HG03442 (cell line): ENCODE results near the gene FBXL7.

Experiments used
- ATAC-seq: cut with Tn5 transposase; IDR thresholded peaks from one replicate; pipeline ENCODE4 v1.9.1; 2021; ENCODE audit warnings: mild to moderate bottlenecking, moderate library complexity; ENCODE audit not compliant: unreplicated experiment

FBXL7 gene

GRCh38 chr5:15740383-15740782 is 240.4 kb downstream of the FBXL7 start:
- ATAC-seq = no peak

- no peak for ATAC-seq
Observed at GRCh38 chr5:15741591-15741990, 241.6 kb downstream of the FBXL7 start.

GRCh38 chr5:15746833-15747232 is 246.9 kb downstream of the FBXL7 start:
- ATAC-seq = no peak

- no peak for ATAC-seq
Observed at GRCh38 chr5:15748266-15748665, 248.3 kb downstream of the FBXL7 start.

- ATAC-seq = no peak
Observed at GRCh38 chr5:15752663-15753285, 252.8 kb downstream of the FBXL7 start.

- no peak for ATAC-seq
Observed at GRCh38 chr5:15753752-15754151, 253.8 kb downstream of the FBXL7 start.

GRCh38 chr5:15757103-15757502 is 257.1 kb downstream of the FBXL7 start:
- no peak for ATAC-seq

- no peak for ATAC-seq
Observed at GRCh38 chr5:15757619-15758018, 257.6 kb downstream of the FBXL7 start.

- ATAC-seq = no peak
Observed at GRCh38 chr5:15762668-15763067, 262.7 kb downstream of the FBXL7 start.

- no peak for ATAC-seq
Observed at GRCh38 chr5:15763754-15764153, 263.8 kb downstream of the FBXL7 start.

GRCh38 chr5:15768936-15769335 is 269.0 kb downstream of the FBXL7 start:
- ATAC-seq = no peak

- no peak for ATAC-seq
Observed at GRCh38 chr5:15772131-15772530, 272.2 kb downstream of the FBXL7 start.

- no peak for ATAC-seq
Observed at GRCh38 chr5:15774632-15775031, 274.7 kb downstream of the FBXL7 start.

- ATAC-seq = no peak
Observed at GRCh38 chr5:15776346-15776745, 276.4 kb downstream of the FBXL7 start.

- no peak for ATAC-seq
Observed at GRCh38 chr5:15783734-15784133, 283.8 kb downstream of the FBXL7 start.

- ATAC-seq = no peak
Observed at GRCh38 chr5:15785531-15785981, 285.6 kb downstream of the FBXL7 start.

- ATAC-seq = no peak
Observed at GRCh38 chr5:15786326-15786725, 286.3 kb downstream of the FBXL7 start.

GRCh38 chr5:15786884-15787283 is 286.9 kb downstream of the FBXL7 start:
- ATAC-seq = no peak

GRCh38 chr5:15787681-15788080 is 287.7 kb downstream of the FBXL7 start:
- no peak for ATAC-seq

- no peak for ATAC-seq
Observed at GRCh38 chr5:15789642-15790041, 289.7 kb downstream of the FBXL7 start.

- ATAC-seq = no peak
Observed at GRCh38 chr5:15790446-15791018, 290.6 kb downstream of the FBXL7 start.

GRCh38 chr5:15791274-15791673 is 291.3 kb downstream of the FBXL7 start:
- no peak for ATAC-seq

- no peak for ATAC-seq
Observed at GRCh38 chr5:15791859-15792258, 291.9 kb downstream of the FBXL7 start.
